A549 (cell line): ENCODE data around the gene CRNKL1.

Source experiments
- BHLHE40 ChIP-seq: IDR thresholded peaks from 2 replicates; pipeline ENCODE4 v1.6.1; 2012; ENCODE audit warnings: low read depth, low read length, inconsistent platforms
- CHD2 ChIP-seq: fragments of 150-350 bp; IDR thresholded peaks from 2 replicates; pipeline ENCODE4 v1.6.1; 2014; ENCODE audit warnings: low read length; ENCODE audit not compliant: partially characterized antibody
- CTCF ChIP-seq: fragments of >200 bp; sonication (Bioruptor Twin); formaldehyde crosslinking; IDR thresholded peaks from 3 replicates; pipeline ENCODE4 v1.5.1; 2016
- HMGXB4 ChIP-seq: fragments of 250-450 bp; sonication (Bioruptor Pico); IDR thresholded peaks from 2 replicates; pipeline ENCODE4 v1.5.0; 2021; ENCODE audit warnings: mild to moderate bottlenecking, moderate library complexity, borderline replicate concordance
- JUN ChIP-seq, 2 experiments: fragments of >200 bp; sonication (Bioruptor Twin); formaldehyde crosslinking; IDR thresholded peaks; 2 replicates in 1 of 2; 3 replicates in 1 of 2; pipeline ENCODE4 v1.6.1; 2016 to 2017
- NFE2L2 ChIP-seq: fragments of 150-350 bp; conservative IDR thresholded peaks from 2 replicates; pipeline ENCODE4 v1.6.1; 2014; ENCODE audit warnings: low read length
- PBX3 ChIP-seq: IDR thresholded peaks from 2 replicates; pipeline ENCODE4 v1.6.1; 2012
- POLR2AphosphoS2 ChIP-seq: conservative IDR thresholded peaks from 2 replicates; pipeline ENCODE4 v1.6.1; 2012; ENCODE audit warnings: low read length, improper control_type of control experiment, inconsistent platforms
- RNF2 ChIP-seq: fragments of 200-600 bp; sonication (generic); IDR thresholded peaks from 2 replicates; pipeline ENCODE4 v1.6.1; 2016; ENCODE audit warnings: low read depth, mild to moderate bottlenecking, antibody characterized with exemption, moderate library complexity, borderline replicate concordance

GRCh38 chr20:20085812-20086211 is 33.5 kb upstream of the CRNKL1 start:
- TF ChIP-seq NFE2L2 (no peak), JUN (IDR thresholded peaks at IDR 0.05) (no peak), PBX3 (no peak), CTCF (no peak), HMGXB4 (CRISPR knock-in tag) (no peak), POLR2AphosphoS2 (no peak), BHLHE40 (no peak), RNF2 (no peak), CHD2 (no peak)
